CD4-positive, alpha-beta T cell treated with Interleukin-2 at 100 ng/mL for 4 hours (primary cell): Measurements from ENCODE around the gene ADAMTSL3.

Source experiments
- DNase-seq: peaks from one replicate; pipeline ENCODE4 v3.0.0-alpha.2; 2020; ENCODE audit warnings: low spot score

The ADAMTSL3 gene

GRCh38 chr15:83886321-83886720, 232.4 kb downstream of the ADAMTSL3 start:
- no peak for DNase-seq

GRCh38 chr15:83887404-83887803, 233.5 kb downstream of the ADAMTSL3 start:
- no peak for DNase-seq

- no peak for DNase-seq
These were observed 234.0 kb downstream of the ADAMTSL3 start for GRCh38 chr15:83887961-83888360.

- DNase-seq, result no peak
These were observed 236.1 kb downstream of the ADAMTSL3 start for GRCh38 chr15:83889995-83890394.

GRCh38 chr15:83890587-83890986, 236.7 kb downstream of the ADAMTSL3 start:
- DNase-seq, result no peak

- DNase-seq, result no peak
These were observed 238.6 kb downstream of the ADAMTSL3 start for GRCh38 chr15:83892498-83892897.

GRCh38 chr15:83893308-83893707, 239.4 kb downstream of the ADAMTSL3 start:
- no peak for DNase-seq

GRCh38 chr15:83897037-83897436, 243.1 kb downstream of the ADAMTSL3 start:
- no peak for DNase-seq

- DNase-seq, result no peak
These were observed 244.4 kb downstream of the ADAMTSL3 start for GRCh38 chr15:83898361-83898760.

GRCh38 chr15:83899670-83900069, 245.7 kb downstream of the ADAMTSL3 start:
- DNase-seq, result no peak

GRCh38 chr15:83904107-83905040, 250.5 kb downstream of the ADAMTSL3 start:
- no peak for DNase-seq

- no peak for DNase-seq
These were observed 251.8 kb downstream of the ADAMTSL3 start for GRCh38 chr15:83905556-83906273.

- DNase-seq, result no peak
These were observed 257.4 kb downstream of the ADAMTSL3 start for GRCh38 chr15:83911345-83911744.

GRCh38 chr15:83912343-83912742, 258.4 kb downstream of the ADAMTSL3 start:
- no peak for DNase-seq

GRCh38 chr15:83913034-83913632, 259.2 kb downstream of the ADAMTSL3 start:
- no peak for DNase-seq

GRCh38 chr15:83914906-83915305, 261.0 kb downstream of the ADAMTSL3 start:
- no peak for DNase-seq

- DNase-seq, result no peak
These were observed 263.5 kb downstream of the ADAMTSL3 start for GRCh38 chr15:83917432-83917831.

- DNase-seq, result no peak
These were observed 264.1 kb downstream of the ADAMTSL3 start for GRCh38 chr15:83918011-83918410.

GRCh38 chr15:83919319-83919830, 265.5 kb downstream of the ADAMTSL3 start:
- no peak for DNase-seq

GRCh38 chr15:83919978-83920510, 266.1 kb downstream of the ADAMTSL3 start:
- no peak for DNase-seq

- no peak for DNase-seq
These were observed 268.8 kb downstream of the ADAMTSL3 start for GRCh38 chr15:83922649-83923294.

- no peak for DNase-seq
These were observed 272.2 kb downstream of the ADAMTSL3 start for GRCh38 chr15:83926116-83926515.
